ENCODE data around the gene REM2. TPM values are rescaled to one million over a fixed set of nuclear protein-coding genes. Genes with fewer than 3 reads are reported as not detected.
"Not testable (repeated sequence)": the region's sequence is repeated elsewhere in the genome, so short reads cannot be mapped to it uniquely, and the experiment has no call there.

Gene REM2
- total RNA-seq, 4 donors from 2014 or later = 0.19 to 0.83 (median 0.32) TPM

DNA sequence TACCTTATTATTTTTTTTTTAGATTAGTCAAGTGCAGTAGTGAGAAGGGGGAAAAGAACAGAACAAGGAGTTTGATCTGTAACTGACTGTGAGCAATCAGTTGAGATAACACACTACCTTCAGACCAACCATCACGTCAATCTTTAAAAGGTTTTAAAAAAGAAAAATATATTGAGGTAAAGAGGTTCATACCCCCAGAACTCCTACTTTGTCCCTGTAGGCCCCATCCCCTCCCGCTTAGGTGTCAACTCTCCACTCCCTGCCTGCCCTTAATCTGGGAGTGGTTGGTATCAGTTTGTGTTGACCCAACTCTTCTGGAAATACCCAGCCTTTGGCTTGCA is 30.5 kb upstream of the REM2 start:
- Histone ChIP-seq H3K4me3 (peak overlapping the region in 1 of 4 donors; percentile 67), H3K9me3 (no peaks in the 10 kb centered on the region), H3K36me3 (no peaks in the 10 kb centered on the region), H3K27ac (peak overlapping the region; percentile 67 to 89 (median 78)), H3K4me1 (peaks cover 42 to 62% (median 49%) of the 10 kb centered on the region in 3 donors), H3K27me3 (no peaks in the 10 kb centered on the region)
- 64 to 69% methylated on average over 2 of the region's 2 CpGs for WGBS, 2 donors
- DNase-seq = no peak
- no peak for TF ChIP-seq POLR2A (IDR thresholded peaks at IDR 0.05)
- intact Hi-C loops (cut with DNase I) = loop anchor here (10.0 kb wide), 2 partner anchors 78 to 198 kb away; no protein-coding TSS in a partner anchor

DNA sequence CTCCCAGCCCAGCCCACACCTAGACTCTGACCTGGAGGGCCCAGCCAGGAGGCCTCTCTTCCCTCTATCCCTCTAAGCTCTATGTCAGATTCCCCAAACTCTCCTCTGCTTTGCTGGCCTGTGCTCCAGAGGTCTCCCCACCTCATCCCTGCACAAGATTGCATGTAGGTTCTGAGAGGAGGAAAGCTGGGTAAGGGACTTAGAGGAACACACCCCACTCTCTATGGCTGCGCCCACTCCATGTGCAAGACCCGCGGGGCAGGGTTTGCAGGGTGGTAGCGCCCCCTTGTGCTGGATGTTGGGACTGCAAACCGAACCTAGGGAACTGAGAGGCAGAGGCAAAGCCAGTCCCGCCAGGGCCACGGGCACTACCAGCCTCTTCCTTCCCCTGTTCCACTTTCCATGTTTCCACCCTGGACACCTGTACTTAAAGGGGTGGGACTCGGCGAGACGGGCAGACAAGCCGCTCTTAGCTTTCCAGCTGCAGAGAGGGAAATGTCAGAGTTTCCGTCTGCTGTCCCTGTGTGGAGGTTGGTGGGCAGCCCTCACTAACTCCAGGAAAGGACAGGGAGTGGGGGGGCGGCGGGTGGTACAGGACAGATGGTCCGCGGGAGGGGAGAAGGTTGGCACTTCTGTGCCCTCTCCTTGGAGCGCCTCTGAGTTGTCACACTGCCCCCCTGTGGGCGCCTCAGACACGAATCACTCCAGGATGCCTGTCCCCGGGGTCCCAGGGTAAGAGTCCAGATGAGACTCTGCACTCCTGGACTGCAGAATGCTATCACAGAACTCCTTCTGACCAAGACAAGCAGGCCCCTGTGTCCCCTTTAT is 29.9 kb upstream of the REM2 start:
- Histone ChIP-seq H3K9me3 (no peaks in the 10 kb centered on the region), H3K27ac (peak overlapping the region; percentile 67 to 89 (median 78)), H3K27me3 (no peaks in the 10 kb centered on the region), H3K4me3 (peak overlapping the region; percentile 31 to 67 (median 42)), H3K4me1 (peaks cover 36 to 56% (median 43%) of the 10 kb centered on the region in 3 donors), H3K36me3 (no peaks in the 10 kb centered on the region)
- DNase-seq = peak; percentile 53
- 0 to 2% methylated on average over 7 to 8 of the region's 20 CpGs for WGBS, 2 donors
- TF ChIP-seq, protein P1, sequence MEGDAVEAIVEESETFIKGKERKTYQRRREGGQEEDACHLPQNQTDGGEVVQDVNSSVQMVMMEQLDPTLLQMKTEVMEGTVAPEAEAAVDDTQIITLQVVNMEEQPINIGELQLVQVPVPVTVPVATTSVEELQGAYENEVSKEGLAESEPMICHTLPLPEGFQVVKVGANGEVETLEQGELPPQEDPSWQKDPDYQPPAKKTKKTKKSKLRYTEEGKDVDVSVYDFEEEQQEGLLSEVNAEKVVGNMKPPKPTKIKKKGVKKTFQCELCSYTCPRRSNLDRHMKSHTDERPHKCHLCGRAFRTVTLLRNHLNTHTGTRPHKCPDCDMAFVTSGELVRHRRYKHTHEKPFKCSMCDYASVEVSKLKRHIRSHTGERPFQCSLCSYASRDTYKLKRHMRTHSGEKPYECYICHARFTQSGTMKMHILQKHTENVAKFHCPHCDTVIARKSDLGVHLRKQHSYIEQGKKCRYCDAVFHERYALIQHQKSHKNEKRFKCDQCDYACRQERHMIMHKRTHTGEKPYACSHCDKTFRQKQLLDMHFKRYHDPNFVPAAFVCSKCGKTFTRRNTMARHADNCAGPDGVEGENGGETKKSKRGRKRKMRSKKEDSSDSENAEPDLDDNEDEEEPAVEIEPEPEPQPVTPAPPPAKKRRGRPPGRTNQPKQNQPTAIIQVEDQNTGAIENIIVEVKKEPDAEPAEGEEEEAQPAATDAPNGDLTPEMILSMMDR (IDR thresholded peaks at IDR 0.05) = peak; percentile 91 to 97 (median 94)
- no peak for TF ChIP-seq POLR2A (IDR thresholded peaks at IDR 0.05)
- intact Hi-C loops (cut with DNase I) = loop anchor here (10.0 kb wide), 2 partner anchors 78 to 198 kb away; no protein-coding TSS in a partner anchor

DNA sequence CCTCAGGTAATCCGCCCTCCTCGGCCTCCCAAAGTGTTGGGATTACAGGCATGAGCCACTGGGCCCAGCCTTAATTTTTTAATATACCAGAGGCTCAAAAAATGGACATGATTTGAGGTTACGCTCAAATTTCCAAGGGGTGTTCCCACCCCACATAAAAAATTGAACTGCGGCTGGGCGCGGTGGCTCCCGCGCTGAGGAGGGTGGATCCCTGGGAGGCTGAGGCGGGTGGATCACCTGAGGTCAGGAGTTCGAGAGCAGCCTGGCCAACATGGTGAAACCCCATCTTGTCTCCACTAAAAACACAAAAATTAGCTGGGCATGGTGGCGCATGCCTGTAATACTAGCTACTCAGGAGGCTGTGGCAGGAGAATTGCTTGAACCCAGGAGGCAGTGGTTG is 28.7 kb upstream of the REM2 start:
- intact Hi-C loops (cut with DNase I) = loop anchor here (10.0 kb wide), 2 partner anchors 79 to 199 kb away; no protein-coding TSS in a partner anchor
- H3K27ac ChIP-seq, H3K36me3 ChIP-seq, DNase-seq, H3K27me3 ChIP-seq, H3K4me3 ChIP-seq, H3K9me3 ChIP-seq: not testable (repeated sequence)
- 97% methylated on average over 10 of the region's 11 CpGs; no CpG with 5 or more reads in 1 of the 2 donors for WGBS, 2 donors
- H3K4me1 ChIP-seq = peaks cover 25 to 44% (median 32%) of the 10 kb centered on the region in 3 donors

DNA sequence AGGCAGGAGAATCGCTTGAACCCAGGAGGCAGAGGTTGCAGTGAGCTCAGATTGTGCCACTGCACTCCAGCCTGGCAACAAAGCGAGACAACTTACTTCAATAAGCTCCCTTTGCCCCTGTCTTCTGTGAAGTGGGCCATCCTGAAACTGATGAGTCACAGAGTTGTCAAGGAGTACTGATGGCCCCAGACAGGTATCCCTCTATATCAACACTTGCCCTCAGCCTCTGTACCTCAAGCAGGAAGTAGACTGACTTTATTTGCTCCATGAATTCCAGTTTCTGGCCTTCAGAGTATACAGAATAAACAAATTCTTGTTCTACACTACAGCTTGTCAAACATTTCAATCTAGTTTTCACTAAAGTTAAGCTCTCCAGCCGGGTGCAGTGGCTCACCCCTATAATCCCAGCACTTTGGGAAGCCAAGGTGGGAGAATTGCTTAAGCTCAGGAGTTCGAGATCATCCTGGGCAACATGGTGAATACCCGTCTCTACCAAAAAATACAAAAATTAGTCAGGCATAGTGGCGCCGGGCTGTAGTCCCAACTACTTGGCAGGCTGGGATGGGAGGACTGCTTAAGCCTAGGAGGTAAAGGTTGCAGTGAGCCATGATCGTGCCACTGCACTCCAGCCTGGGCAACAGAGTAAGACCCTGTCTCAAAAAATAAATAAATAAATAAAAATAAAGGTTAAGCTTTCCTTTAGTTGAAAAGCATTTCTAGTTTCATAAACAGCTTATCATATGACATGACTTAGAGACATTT is 27.9 kb upstream of the REM2 start:
- DNase-seq = no peak
- Histone ChIP-seq H3K27ac (no peak overlapping the region), H3K9me3 (no peaks in the 10 kb centered on the region), H3K36me3 (no peaks in the 10 kb centered on the region), H3K4me1 (peaks cover 16 to 36% (median 24%) of the 10 kb centered on the region in 3 donors), H3K4me3 (no peak overlapping the region), H3K27me3 (no peaks in the 10 kb centered on the region)
- TF ChIP-seq, protein P1 (IDR thresholded peaks at IDR 0.05) = no peak
- TF ChIP-seq POLR2A (IDR thresholded peaks at IDR 0.05) = no peak
- intact Hi-C loops (cut with DNase I) = loop anchor here (10.0 kb wide), 2 partner anchors 80 to 200 kb away; no protein-coding TSS in a partner anchor
- 88 to 93% methylated on average over 7 to 8 of the region's 8 CpGs for WGBS, 2 donors

DNA sequence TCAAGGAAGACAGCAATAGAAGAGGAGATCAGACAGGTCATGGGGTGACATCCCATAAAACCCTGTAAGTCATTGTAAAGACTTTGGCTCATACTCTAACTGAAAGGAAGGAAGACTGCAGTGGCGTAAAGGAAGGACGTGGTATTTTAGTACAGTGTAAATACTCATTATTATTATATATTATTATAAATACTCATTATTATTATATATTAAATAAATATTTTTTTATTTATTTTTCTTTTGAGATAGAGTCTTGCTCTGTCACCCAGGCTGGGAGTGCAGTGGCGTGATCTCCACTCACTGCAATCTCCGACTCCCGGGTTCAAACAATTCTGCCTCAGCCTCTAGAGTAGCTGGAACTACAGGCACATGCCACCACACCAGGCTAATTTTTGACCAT is 26.6 kb upstream of the REM2 start:
- H3K4me1 ChIP-seq = peaks cover 7 to 23% (median 12%) of the 10 kb centered on the region in 3 donors
- 91 to 98% methylated on average over 5 of the region's 5 CpGs for WGBS, 2 donors
- intact Hi-C loops (cut with DNase I) = loop anchor here (10.0 kb wide), 2 partner anchors 82 to 202 kb away; no protein-coding TSS in a partner anchor
- no peak overlapping the region for H3K27ac ChIP-seq
- H3K36me3 ChIP-seq = no peaks in the 10 kb centered on the region
- H3K9me3 ChIP-seq = no peaks in the 10 kb centered on the region
- TF ChIP-seq POLR2A (IDR thresholded peaks at IDR 0.05) = no peak
- TF ChIP-seq, protein P1 (IDR thresholded peaks at IDR 0.05) = no peak
- DNase-seq = no peak
- H3K4me3 ChIP-seq = no peak overlapping the region
- no peaks in the 10 kb centered on the region for H3K27me3 ChIP-seq

DNA sequence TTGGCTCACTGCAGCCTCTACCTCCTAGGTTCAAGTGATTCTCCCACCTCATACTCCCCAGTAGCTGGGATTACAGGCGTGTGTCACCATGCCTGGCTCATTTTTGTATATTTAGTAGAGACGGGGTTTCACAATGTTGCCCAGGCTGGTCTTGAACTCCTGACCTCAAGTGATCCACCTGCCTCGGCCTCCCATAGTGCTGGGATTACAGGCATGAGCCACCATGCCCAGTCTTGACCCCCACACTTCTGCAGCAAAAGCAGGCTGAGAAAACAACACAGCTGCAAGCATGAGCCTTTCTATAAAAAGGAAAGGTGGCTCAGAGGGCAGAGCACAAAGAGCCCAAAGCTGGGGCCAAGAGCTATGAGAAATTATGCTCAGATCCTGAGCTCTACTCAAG is 22.6 kb upstream of the REM2 start:
- 43 to 50% methylated on average over 1 of the region's 3 CpGs for WGBS, 2 donors
- intact Hi-C loops (cut with DNase I); H3K27me3 ChIP-seq; H3K9me3 ChIP-seq; H3K4me1 ChIP-seq; DNase-seq; H3K27ac ChIP-seq; H3K36me3 ChIP-seq; H3K4me3 ChIP-seq: not testable (repeated sequence)

All from esophagus squamous epithelium (tissue), 5 donors.